Measurements from ENCODE around the gene RANBP2.

The RANBP2 gene

DNA sequence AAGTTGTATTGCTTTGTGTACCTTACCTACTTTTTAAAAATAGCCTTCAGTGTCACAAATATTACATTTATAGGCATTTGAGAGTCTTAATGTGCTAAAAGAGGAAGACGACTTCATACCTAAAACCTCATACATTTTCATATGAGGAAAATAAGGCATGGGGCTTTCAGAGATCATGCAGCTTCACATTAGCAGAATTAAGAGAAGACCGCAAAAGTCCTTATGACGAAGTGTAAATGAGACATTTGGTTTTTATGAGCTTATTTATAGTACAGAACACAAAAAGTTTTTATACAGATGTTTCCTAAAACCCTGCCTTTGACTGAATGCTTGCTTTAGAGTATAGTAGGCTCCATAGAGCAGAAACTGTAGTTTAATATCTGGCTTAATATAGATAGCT is 57.2 kb downstream of the RANBP2 start:
- no peak overlapping the region for H2BK12ac ChIP-seq (ENCODE audit: low read length)
- no peaks in the 10 kb centered on the region for H3K79me1 ChIP-seq (ENCODE audit: low read length)
- no peak overlapping the region for H3K4me3 ChIP-seq (ENCODE audit: low read depth, low read length)
- H3K9me3 ChIP-seq (ENCODE audit: insufficient read depth, low read depth, low read length), result no peaks in the 10 kb centered on the region
- H3K79me2 ChIP-seq (ENCODE audit: control insufficient read depth, insufficient read depth, low read length, poor library complexity), result no peaks in the 10 kb centered on the region
- WGBS (ENCODE audit: extremely low coverage, insufficient coverage, insufficient read length), result no CpG with 5 or more reads among the region's 3 CpGs
- H3K27me3 ChIP-seq (ENCODE audit: insufficient read depth, low read length), result no peaks in the 10 kb centered on the region
- H3K36me3 ChIP-seq (ENCODE audit: control insufficient read depth in 1 of 2, insufficient read depth in 2 of 2, low read length in 2 of 2), result peaks cover 12 to 16% of the 10 kb centered on the region in 2 experiments
- H4K12ac ChIP-seq (ENCODE audit: low read depth, low read length), result no peak overlapping the region
- H3K14ac ChIP-seq (ENCODE audit: low read length), result no peak overlapping the region
- H3K27ac ChIP-seq (ENCODE audit: low read depth, low read length), result no peak overlapping the region
- H3K4me2 ChIP-seq (ENCODE audit: low read length), result no peak overlapping the region
- no peak overlapping the region for H2BK120ac ChIP-seq (ENCODE audit: insufficient read depth, low read length, poor library complexity)
- H4K91ac ChIP-seq (ENCODE audit: low read depth, low read length), result no peak overlapping the region
- no peak overlapping the region for H4K8ac ChIP-seq (ENCODE audit: low read depth, low read length)
- H3K9ac ChIP-seq (ENCODE audit: low read length), result no peak overlapping the region
- no peak overlapping the region for H2BK5ac ChIP-seq (ENCODE audit: low read depth, low read length, poor library complexity)
- DNase-seq, result no peak
- no peak overlapping the region for H3K23ac ChIP-seq (ENCODE audit: low read length)
- H2AK5ac ChIP-seq (ENCODE audit: low read length), result no peak overlapping the region
- no peak overlapping the region for H3K18ac ChIP-seq (ENCODE audit: low read length)
- H2AFZ ChIP-seq (ENCODE audit: insufficient read depth, low read length, poor library complexity), result no peak overlapping the region
- no peaks in the 10 kb centered on the region for H3K4me1 ChIP-seq (ENCODE audit: control insufficient read depth in 1 of 2, insufficient read depth in 2 of 2, low read length in 2 of 2)
- H3K4ac ChIP-seq (ENCODE audit: low read depth, low read length), result no peak overlapping the region

DNA sequence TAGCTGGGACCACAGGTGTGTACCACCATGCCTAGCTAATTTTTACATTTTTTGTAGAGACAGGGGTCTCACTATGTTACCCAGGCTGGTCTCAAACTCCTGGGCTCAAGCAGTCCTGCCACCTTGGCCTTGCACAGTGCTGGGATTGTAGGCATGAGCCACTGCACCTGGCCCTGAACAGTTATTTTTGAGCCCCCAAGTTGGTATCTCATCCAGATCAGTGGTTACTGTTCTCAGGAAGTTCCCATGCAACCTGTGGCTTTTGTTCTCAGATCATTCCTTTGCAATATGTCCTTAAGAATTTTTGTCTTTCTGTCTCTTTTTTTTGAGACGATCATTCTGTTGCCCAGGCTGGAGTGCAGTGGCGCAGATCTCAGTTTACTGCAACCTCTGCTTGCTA is 59.6 kb downstream of the RANBP2 start:
- Histone ChIP-seq H3K18ac (ENCODE audit: low read length) (no peak overlapping the region), H4K8ac (ENCODE audit: low read depth, low read length) (no peak overlapping the region), H2AFZ (ENCODE audit: insufficient read depth, low read length, poor library complexity) (no peak overlapping the region), H3K79me1 (ENCODE audit: low read length) (no peaks in the 10 kb centered on the region), H3K27ac (ENCODE audit: low read depth, low read length) (no peak overlapping the region), H3K4me3 (ENCODE audit: low read depth, low read length) (no peak overlapping the region), H3K4ac (ENCODE audit: low read depth, low read length) (no peak overlapping the region), H3K14ac (ENCODE audit: low read length) (no peak overlapping the region), H4K91ac (ENCODE audit: low read depth, low read length) (no peak overlapping the region), H2AK5ac (ENCODE audit: low read length) (no peak overlapping the region), H2BK5ac (ENCODE audit: low read depth, low read length, poor library complexity) (no peak overlapping the region), H3K4me2 (ENCODE audit: low read length) (no peak overlapping the region), H2BK120ac (ENCODE audit: insufficient read depth, low read length, poor library complexity) (no peak overlapping the region), H3K23ac (ENCODE audit: low read length) (no peak overlapping the region), H2BK12ac (ENCODE audit: low read length) (no peak overlapping the region), H3K4me1 (ENCODE audit: control insufficient read depth in 1 of 2, insufficient read depth in 2 of 2, low read length in 2 of 2) (no peaks in the 10 kb centered on the region), H3K79me2 (ENCODE audit: control insufficient read depth, insufficient read depth, low read length, poor library complexity) (no peaks in the 10 kb centered on the region), H4K12ac (ENCODE audit: low read depth, low read length) (no peak overlapping the region), H3K9me3 (ENCODE audit: insufficient read depth, low read depth, low read length) (no peaks in the 10 kb centered on the region), H3K9ac (ENCODE audit: low read length) (no peak overlapping the region), H3K36me3 (ENCODE audit: control insufficient read depth in 1 of 2, insufficient read depth in 2 of 2, low read length in 2 of 2) (peaks cover 13 to 16% of the 10 kb centered on the region in 2 experiments), H3K27me3 (ENCODE audit: insufficient read depth, low read length) (no peaks in the 10 kb centered on the region)
- no peak for DNase-seq
- WGBS (ENCODE audit: extremely low coverage, insufficient coverage, insufficient read length), result no CpG with 5 or more reads among the region's 2 CpGs

DNA sequence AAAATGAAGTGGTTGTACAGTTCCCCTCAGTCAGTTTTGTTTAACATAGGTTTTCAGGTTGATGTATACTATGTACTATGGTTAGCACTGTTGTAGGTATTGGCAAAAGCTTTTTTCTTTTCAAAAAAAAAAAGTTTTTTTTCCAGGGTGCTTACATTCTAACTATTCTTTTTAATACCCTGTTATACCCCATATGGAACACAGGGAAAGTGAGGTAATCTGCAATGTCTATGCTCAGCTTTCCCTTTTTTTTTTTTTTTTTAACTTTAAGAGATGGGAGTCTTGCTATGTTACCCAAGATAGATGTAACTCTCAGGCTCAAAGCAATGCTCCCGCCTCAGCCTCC is 66.7 kb downstream of the RANBP2 start:
- Histone ChIP-seq H3K14ac (ENCODE audit: low read length) (no peak overlapping the region), H3K9ac (ENCODE audit: low read length) (no peak overlapping the region), H2BK12ac (ENCODE audit: low read length) (no peak overlapping the region), H3K4me1 (ENCODE audit: control insufficient read depth in 1 of 2, insufficient read depth in 2 of 2, low read length in 2 of 2) (no peaks in the 10 kb centered on the region), H4K91ac (ENCODE audit: low read depth, low read length) (no peak overlapping the region), H3K79me1 (ENCODE audit: low read length) (peaks cover 2% of the 10 kb centered on the region), H4K8ac (ENCODE audit: low read depth, low read length) (no peak overlapping the region), H3K23ac (ENCODE audit: low read length) (no peak overlapping the region), H3K4me3 (ENCODE audit: low read depth, low read length) (peak overlapping the region; percentile 84), H2BK120ac (ENCODE audit: insufficient read depth, low read length, poor library complexity) (no peak overlapping the region), H3K27me3 (ENCODE audit: insufficient read depth, low read length) (no peaks in the 10 kb centered on the region), H3K4ac (ENCODE audit: low read depth, low read length) (no peak overlapping the region), H3K79me2 (ENCODE audit: control insufficient read depth, insufficient read depth, low read length, poor library complexity) (no peaks in the 10 kb centered on the region), H3K36me3 (ENCODE audit: control insufficient read depth in 1 of 2, insufficient read depth in 2 of 2, low read length in 2 of 2) (peaks cover 5 to 6% of the 10 kb centered on the region in 2 experiments), H2AK5ac (ENCODE audit: low read length) (no peak overlapping the region), H4K12ac (ENCODE audit: low read depth, low read length) (no peak overlapping the region), H2AFZ (ENCODE audit: insufficient read depth, low read length, poor library complexity) (no peak overlapping the region), H3K4me2 (ENCODE audit: low read length) (peak overlapping the region; percentile 85), H2BK5ac (ENCODE audit: low read depth, low read length, poor library complexity) (no peak overlapping the region), H3K9me3 (ENCODE audit: insufficient read depth, low read depth, low read length) (no peaks in the 10 kb centered on the region), H3K27ac (ENCODE audit: low read depth, low read length) (peak overlapping the region; percentile 29), H3K18ac (ENCODE audit: low read length) (no peak overlapping the region)
- DNase-seq, result peak in 1 of 2 donors; percentile 6
- no CpG with 5 or more reads among the region's 1 CpG for WGBS (ENCODE audit: extremely low coverage, insufficient coverage, insufficient read length)

DNA sequence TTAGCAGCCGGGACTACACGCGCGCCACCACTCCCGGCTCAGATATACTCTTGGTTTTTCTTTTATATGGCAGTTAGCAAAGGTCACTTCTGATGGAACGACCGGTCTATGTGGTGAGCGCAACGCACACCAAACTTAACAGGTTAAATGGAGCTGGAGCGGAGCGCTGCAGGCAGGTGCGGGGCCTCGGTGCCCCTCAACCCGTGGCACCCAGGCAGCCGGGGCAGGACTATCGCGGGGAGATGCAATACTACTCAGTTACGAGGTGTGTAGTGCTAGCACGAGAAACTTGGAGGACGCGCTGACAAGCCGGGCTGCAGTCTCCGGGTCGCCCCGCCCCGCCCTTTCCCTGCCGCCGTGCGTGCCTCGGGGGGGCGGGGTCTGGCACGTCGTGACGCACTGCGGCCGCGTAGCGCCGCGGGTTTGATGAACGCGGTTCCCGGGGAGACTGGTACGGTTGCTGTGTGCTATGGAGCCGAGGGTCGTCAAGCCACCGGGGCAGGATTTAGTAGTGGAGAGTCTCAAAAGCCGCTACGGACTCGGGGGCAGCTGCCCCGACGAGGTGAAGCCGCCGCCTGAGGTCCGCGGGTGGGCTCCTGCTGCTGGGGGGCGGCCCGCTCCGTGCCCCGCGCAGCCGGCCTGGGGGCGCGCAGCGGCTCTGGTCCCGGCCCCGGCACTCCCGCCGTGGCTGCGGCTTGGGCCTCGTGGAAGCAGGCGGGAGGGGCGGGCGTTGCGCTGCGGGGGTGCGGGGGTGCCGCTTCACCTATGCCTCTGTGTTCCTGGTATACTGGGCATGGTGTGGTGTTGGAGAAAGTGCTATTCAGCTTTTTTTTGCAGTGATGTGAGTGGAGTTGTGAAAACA is 67.3 kb downstream of the RANBP2 start, which contains the start of gene CCDC138:
Gene CCDC138, plus strand, starts transcription at position 418 of the 862 bp plus-strand sequence. Its CDS starts 52 bp downstream, at position 470.
- peak within 1 kb of the TSS; percentile 15 for H4K12ac ChIP-seq (ENCODE audit: low read depth, low read length)
- no CpG with 5 or more reads among the region's 78 CpGs for WGBS (ENCODE audit: extremely low coverage, insufficient coverage, insufficient read length)
- peak within 1 kb of the TSS; percentile 21 for H2AFZ ChIP-seq (ENCODE audit: insufficient read depth, low read length, poor library complexity)
- H3K9me3 ChIP-seq (ENCODE audit: insufficient read depth, low read depth, low read length), result no peaks in the 10 kb centered on the region
- peak within 1 kb of the TSS; percentile 84 for H3K4me3 ChIP-seq (ENCODE audit: low read depth, low read length)
- H2BK5ac ChIP-seq (ENCODE audit: low read depth, low read length, poor library complexity), result no peak within 1 kb of the TSS
- no peak within 1 kb of the TSS for H3K23ac ChIP-seq (ENCODE audit: low read length)
- H3K9ac ChIP-seq (ENCODE audit: low read length), result peak within 1 kb of the TSS; percentile 61
- H4K8ac ChIP-seq (ENCODE audit: low read depth, low read length), result peak within 1 kb of the TSS; percentile 71
- no peaks in the 10 kb centered on the region for H3K79me2 ChIP-seq (ENCODE audit: control insufficient read depth, insufficient read depth, low read length, poor library complexity)
- no peaks in the 10 kb centered on the region for H3K27me3 ChIP-seq (ENCODE audit: insufficient read depth, low read length)
- H3K4me1 ChIP-seq (ENCODE audit: control insufficient read depth in 1 of 2, insufficient read depth in 2 of 2, low read length in 2 of 2), result no peaks in the 10 kb centered on the region
- DNase-seq, result peak; percentile 89 to 90
- no peak within 1 kb of the TSS for H2BK120ac ChIP-seq (ENCODE audit: insufficient read depth, low read length, poor library complexity)
- H3K18ac ChIP-seq (ENCODE audit: low read length), result peak within 1 kb of the TSS; percentile 55
- peak within 1 kb of the TSS; percentile 16 for H3K14ac ChIP-seq (ENCODE audit: low read length)
- H3K27ac ChIP-seq (ENCODE audit: low read depth, low read length), result peak within 1 kb of the TSS; percentile 29
- H2AK5ac ChIP-seq (ENCODE audit: low read length), result no peak within 1 kb of the TSS
- H4K91ac ChIP-seq (ENCODE audit: low read depth, low read length), result peak within 1 kb of the TSS; percentile 57
- H3K36me3 ChIP-seq (ENCODE audit: control insufficient read depth in 1 of 2, insufficient read depth in 2 of 2, low read length in 2 of 2), result peaks cover 5 to 6% of the 10 kb centered on the region in 2 experiments
- no peak within 1 kb of the TSS for H2BK12ac ChIP-seq (ENCODE audit: low read length)
- peak within 1 kb of the TSS; percentile 4 for H3K4ac ChIP-seq (ENCODE audit: low read depth, low read length)
- H3K4me2 ChIP-seq (ENCODE audit: low read length), result peak within 1 kb of the TSS; percentile 85
- H3K79me1 ChIP-seq (ENCODE audit: low read length), result peaks cover 2% of the 10 kb centered on the region

All from trophoblast cell (in vitro differentiated cells and primary cell).